Left renal cortex interstitium (tissue), 4 donors: ENCODE measurements around the gene BASP1. TPM values are rescaled to one million over a fixed set of nuclear protein-coding genes. Genes with fewer than 3 reads are reported as not detected.
A peak's percentile ranks its signal among the peaks of the same experiment; 100 is the strongest.

Experiments
- DNase-seq, 4 donors: peaks; one replicate each; pipeline ENCODE4 v3.0.0-alpha.2; 2013; ENCODE audit warnings: low read depth in 4 of 4, low spot score in 2 of 4, missing footprints in 1 of 4
- polyA plus RNA-seq, 4 donors: library from polyadenylated mRNA; unstranded; fragments of 120-200 nt; gene quantifications; one replicate each; pipeline ENCODE4 v1.2.1, GENCODE V29; 2013; ENCODE audit not compliant: insufficient read length in 4 of 4

The BASP1 gene, protein sequence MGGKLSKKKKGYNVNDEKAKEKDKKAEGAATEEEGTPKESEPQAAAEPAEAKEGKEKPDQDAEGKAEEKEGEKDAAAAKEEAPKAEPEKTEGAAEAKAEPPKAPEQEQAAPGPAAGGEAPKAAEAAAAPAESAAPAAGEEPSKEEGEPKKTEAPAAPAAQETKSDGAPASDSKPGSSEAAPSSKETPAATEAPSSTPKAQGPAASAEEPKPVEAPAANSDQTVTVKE
- 100 to 1,000 TPM in 2 of 4 donors, 10 to 100 TPM in 2; 80.2 to 106 (median 93.2) TPM for polyA plus RNA-seq

DNA sequence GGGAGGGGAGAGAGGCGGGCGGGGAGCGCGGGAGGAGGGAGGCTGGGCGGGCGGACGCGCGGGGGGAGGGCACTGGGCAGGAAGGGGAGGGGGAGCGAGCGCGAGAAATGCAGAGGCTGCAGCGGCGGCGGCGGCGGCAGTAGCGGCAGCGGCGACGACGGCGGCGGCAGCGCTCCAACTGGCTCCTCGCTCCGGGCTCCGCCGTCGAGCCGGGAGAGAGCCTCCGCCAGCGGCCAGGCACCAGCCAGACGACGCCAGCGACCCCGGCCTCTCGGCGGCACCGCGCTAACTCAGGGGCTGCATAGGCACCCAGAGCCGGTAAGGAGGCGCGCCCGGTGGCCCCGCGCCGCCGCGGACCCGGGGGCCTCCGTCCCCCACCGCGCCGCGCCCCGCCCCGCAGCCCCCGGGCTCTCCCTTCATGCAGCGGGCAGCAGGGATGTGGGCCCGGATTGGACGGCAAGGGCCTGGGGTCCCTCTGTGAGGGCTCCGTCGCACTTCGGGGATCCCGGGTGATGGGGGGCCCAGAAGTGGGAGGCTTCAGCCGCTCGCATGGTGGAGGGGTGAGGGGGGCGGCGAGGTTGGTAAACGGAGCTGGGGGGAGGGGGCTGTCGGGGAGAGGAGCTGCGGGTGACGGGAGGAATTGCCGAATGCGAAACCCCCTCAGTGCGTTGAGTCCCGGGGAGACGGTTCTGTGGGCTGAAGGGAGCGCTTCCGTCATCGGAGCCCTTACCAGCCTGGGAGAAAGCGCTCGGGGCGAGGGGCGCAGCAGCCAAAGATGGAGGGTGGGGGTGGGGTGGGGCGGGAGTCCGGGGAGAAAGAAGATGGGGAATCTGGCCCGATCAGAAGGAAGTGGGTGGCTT, at the start of gene BASP1:
BASP1 (plus strand) TSS at position 139 of the 860 bp plus-strand sequence. CDS start 57,586 bp downstream, outside the sequence.
- DNase-seq = peak in 3 of 4 donors; percentile 28 to 65 (median 62)

DNA sequence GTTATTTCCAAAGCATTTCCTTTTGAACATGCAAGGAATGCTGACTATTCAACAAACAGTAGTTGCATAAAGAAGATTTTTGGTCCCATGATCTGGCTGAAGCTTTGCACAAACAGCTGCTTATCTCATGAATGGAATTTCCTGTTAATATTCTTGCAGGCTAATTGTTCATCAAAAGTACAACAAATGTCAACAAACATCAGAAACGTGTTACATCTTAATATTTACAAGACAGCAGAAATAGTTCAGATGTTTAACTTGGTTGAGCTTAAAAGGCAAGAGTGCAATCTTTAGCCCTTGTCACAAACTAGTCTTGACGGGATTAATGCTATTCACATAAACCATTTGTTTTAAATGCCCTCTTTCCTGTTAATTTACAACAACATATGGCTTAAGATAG, 47.9 kb upstream of the BASP1 start:
- DNase-seq = peak in 2 of 4 donors; percentile 43 to 48

DNA sequence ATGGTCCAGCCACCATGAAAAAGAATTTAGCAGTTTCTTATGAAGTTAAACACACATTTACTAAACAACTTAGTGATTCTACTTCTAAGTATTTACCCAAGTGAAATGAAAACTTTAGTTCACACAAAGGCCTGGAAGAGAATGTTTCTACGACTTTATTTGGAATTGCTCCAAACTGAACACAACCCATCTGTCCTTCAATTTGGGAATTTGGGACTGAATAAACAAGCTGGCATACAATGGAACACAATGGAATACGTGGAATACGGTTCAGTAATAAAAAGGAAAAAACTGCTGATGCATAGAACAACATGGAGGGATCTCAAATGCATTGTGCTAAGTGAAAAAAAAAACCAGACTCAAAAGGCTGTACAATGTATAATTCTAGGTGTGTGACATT, 44.6 kb upstream of the BASP1 start:
- no peak for DNase-seq

DNA sequence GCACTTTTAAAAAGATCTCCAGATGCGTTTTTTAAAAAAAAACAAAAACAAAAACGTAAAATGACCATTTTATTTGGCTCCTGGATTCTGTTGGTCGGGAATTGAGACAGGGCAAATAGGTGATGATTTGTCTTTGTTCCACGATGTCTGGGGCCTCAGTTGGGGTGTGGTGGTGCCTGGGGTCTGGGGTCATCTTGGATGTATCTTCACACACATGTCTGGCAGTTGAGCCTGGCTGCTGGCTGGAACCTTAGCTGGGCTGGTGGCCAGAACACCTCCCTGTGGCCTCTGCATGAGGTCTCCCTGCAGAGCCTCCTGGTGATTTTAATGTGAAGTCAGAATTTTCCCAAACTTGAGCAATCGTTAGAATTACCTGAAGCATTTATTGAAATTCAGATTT, 42.5 kb upstream of the BASP1 start:
- no peak for DNase-seq

DNA sequence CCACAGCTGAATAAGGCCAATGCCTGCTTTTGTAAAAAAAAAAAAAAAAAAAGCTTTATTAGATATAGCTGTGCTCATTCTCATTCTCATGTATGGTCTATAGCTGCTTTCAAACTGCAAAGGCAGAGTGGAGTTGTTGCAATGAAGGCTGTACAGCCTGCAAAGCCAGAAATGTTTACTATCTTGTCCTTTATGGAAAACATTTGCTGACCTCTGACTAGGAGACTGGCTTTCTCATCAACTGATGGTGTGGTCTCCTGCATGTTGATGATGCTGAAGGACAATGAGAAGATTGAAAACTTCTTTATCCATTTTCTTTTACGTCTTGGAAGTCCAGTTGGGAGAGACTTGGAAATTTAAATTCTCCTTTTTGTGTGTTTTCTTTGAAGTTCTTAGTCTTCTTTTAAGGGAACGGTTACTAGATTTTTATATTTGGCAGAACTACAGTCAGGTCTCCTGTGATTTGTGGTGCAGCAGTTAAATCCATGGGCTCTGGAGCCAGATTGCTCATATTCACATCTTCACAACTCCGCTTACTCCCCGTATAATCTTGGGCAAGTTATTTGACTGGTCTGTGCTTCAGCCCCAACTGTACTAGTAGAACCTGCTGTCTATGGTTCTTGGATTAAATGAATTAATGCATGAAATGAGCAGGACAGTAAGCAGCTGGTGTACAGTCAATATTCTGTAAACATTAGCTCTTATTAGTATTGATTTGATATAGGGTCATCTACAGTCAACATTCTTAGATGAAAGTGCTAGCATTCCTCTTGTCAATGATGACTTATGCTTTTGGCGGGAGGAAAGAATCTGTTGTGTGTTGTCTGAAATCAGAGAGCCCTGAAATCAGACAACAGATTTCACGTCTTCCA, 39.7 kb upstream of the BASP1 start:
- no peak for DNase-seq

DNA sequence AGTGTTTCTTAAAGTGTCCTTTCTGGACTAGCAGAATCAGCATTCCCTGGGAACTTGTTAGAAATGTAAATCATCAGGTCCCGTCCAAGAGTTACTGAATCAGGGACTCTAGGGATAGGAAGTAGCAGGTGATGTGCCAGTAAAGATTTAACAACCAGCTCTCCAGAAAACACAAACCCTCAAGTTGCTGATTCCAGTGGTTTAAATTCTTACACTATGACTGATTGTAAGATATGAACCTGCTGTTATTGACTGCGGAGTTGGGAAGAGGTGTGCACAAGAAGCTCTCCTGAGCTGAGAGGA, 39.1 kb upstream of the BASP1 start:
- DNase-seq = no peak

DNA sequence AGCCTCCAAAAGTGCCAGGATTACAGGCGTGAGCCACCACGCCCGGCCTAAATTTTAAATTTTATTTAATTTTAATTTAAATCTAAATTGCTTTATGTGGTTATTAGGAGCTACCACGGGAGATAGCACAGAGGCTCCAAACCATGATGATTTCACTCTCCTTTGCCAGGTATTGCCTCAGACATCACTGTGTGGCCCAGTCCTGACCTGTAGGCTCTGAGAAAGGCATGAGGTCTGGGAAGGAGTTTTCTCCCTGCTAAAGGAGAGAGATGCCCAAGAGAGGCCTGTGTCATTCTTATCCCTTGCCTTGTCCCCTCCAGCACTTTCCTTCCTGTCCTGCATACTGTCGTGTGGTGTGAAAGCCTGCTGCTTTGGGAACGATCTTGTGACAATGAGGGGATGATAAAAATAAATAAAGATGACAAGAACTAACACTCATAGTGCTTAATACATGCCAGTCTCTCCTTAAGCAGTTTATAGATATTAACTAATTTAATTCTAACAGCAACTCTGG, 37.0 kb upstream of the BASP1 start:
- no peak for DNase-seq

DNA sequence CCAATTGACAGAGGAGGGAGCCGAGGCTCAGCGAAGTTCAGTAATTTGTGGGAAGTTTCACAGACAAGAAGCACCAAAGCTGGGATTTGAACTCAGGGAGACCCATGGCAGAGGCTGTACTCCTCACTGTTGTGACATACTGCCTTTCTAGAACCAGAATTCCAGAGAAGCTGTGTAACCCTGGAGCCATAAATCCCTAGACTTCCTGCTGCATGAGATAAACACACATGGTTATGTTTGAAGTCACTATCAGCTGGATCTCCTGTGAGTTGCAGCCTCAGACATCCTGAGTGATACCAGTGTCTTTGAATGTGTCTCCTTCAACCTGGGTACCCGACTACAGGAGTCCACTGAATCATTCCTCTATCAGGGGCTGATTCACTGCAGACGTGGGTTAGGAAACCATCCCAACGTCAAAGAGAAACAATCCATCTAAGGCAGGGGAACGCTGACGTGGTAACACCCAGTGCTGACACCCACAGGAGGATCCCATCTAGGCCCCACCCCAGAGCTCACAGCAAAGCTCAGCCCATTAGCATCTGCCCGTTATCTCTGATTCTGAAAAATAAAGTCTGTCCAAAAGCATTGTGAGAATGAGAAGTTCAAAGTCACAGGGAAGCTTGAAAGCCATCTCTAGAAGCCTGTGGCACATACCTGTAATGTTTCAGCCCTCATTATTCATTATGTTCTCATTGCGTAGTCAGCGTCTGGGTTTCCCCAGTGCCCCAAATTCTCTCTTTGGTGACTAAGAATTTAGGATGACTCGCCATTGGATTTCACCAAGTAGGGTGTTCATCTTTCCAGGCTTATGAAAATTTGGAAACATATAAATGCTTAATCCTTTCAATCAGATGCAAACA, 36.3 kb upstream of the BASP1 start:
- no peak for DNase-seq

DNA sequence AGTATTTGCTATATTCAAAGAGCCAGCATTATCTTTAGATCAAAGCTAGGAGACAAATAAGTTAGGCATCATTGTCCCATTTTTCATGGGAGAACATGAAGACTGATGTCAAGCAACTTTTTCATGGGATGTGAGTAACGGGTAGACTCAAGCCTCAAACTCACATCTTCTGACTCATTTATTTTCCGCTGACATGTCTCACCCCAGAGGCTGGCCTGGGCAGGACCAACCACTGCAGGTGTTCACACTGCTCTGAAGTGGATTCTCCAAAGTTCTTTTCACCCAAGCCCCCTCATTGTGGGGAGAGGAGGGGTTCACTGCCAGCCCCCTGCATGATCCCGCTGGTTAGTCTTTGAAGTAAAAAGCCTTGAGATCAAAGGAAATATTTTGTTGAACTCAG, 34.9 kb upstream of the BASP1 start:
- DNase-seq = no peak

DNA sequence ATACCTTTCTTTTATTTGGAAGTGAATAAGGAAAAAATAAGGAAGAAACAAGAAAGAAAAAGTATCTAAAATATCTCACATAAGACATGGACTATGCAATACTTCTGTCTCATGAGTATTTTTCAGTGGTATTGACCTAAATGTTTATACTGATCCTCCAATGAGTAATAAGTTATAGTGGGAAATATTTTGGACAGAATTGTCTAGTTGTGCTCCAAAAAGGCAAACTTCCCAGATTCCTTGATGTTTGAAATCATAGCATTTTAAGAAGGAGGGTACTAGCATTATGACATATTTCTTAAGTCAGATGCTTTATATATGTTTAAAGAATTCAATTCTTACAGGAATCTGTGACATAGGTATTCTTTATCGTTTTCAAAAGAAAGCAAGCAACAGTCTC, 34.5 kb upstream of the BASP1 start:
- DNase-seq = no peak

DNA sequence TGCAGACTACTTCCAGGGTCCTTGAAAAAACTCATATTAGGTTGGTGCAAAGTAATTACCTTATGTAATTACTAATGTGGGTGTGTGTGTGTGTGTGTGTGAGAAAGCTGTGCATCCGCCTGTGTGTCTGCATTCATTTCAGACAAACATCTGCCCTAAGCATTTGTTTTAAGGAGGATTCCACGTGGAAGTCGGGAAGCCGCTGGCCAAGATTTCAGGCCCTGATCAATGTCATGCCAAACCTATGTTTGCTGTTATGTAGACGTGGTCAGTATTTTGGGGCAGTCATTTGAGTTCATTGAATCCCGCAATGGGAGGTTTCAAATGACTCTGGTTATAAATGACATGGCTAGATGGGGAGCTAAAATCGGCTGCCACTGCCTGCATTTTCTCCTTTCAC, 33.6 kb upstream of the BASP1 start:
- no peak for DNase-seq

DNA sequence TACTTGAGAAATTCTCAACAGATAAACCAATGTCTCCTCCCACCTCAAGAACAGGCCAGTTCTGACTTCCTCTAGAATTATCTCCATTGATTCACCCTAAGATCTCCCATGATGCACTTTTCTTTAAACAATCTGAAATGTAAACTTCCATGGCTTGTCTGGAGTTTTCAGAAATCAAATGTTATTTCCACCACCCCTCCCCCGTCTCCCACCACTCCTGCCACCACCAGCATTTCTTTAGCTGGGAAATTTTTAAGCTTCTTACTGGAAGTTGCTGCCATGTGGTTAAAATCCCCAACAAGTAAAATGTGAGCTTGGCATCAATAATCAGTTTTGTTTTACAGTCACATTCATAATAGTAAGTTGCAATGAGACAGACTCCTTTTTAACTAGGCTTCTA, 32.8 kb upstream of the BASP1 start:
- no peak for DNase-seq

DNA sequence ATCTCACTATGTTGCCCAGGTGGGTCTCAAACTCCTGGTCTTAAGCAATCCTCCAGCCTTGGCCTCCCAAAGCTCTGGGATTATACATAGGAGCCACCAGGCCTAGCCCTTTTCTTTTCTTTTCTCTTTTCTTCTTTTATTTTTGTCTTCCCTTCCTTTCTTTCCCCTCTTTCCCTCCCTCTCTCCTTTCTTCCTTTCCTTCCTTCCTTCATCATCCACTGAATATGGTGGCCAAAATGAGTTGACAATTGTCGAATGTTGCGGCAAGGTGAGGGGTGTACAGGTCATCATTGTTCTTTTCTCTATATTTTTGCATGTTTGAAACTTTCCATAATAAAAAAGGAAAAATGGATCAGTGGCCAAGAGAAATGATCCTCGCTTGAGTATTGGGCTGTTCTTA, 32.1 kb upstream of the BASP1 start:
- DNase-seq = no peak

DNA sequence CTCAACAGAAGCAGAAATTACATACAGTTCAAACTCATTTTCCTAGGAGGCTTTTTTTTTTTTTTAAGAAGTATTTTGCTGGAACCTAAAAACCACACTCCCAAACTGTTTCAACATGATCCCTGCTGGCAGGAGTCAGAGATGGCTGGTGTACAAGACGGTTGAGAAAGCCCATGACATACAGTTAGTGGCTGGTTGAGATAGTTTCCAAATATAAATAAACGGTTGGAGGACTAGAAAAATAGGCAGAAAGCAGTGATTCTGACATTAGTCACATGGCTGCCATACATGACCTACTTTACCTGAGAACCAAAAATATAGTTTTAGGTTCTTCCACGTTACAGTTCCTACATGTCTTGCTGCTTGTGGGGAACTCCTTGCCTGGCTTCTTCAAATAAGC, 31.7 kb upstream of the BASP1 start:
- DNase-seq = no peak

DNA sequence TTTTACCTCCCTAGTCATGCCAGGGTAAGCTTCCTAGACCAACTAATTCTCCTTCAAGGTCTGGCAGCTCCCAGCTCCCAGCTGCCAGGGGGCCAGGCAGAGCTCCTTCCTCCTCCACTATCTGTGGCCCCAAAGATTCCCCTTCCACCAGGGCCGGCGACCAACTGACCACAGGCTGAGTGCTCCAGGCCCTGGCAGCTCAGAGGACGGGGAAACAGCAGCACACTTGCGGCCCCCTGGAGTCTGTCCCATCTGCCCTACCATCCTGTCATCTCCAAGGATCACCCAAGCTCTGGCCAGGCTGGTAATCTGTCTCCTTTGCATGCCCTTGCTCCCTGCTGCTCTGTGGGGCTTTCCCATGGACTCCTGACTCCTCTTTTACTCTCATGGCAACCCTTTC, 31.2 kb upstream of the BASP1 start:
- no peak for DNase-seq

DNA sequence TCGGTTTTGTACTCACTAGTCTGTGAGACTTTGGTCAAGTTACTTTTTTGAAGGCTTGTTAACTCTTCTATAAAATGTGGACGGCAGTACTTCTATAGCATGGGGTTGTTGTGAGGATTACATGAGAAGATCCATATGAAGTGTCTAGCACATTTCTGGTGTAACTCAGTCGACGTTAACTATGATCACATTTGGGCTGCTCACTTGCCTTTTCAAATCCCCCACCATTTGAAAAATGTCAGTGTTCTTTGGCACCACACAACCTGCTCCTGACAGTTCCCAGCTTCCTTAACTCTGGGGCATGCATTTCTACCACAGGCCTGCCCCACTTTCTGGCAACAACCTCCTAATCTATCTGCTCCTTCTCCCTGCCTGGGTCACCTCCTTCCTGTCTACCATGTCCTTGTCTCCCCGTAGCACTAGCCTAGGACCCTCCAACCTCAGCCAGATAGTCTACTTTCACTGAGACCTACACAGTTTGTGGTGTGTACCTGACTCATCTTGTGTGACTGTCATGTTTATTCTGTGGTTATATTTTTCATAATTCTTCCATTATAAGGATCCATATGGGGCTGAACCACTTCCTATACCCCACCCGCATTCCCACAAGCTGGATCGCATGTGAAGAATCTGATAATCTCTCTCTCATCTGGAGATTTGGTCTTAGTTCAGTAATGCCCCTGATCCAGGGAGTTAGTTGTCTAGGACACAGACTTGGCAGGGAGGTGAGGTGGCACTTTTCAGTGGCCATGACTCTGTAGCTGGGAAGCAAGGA, 30.2 kb upstream of the BASP1 start:
- DNase-seq = no peak

DNA sequence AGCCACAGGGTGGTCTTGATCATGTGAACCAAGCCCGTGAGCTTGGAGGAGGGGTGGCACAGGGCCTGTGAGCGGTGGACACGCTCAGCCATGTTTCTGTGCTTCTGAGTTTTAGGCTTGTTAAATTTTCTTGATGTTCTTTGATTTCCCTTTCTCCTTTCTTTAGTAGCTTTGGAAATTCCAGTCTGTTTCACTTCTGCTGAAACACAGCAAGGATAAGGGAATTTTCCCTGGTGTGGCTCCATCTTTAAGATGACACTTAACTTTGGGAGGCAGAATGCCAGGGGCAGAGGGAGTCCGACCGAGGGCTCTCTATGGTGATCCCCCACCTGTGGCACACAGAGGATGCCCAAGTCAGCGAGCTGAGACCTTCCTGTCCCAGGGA, 29.7 kb upstream of the BASP1 start:
- DNase-seq = no peak

DNA sequence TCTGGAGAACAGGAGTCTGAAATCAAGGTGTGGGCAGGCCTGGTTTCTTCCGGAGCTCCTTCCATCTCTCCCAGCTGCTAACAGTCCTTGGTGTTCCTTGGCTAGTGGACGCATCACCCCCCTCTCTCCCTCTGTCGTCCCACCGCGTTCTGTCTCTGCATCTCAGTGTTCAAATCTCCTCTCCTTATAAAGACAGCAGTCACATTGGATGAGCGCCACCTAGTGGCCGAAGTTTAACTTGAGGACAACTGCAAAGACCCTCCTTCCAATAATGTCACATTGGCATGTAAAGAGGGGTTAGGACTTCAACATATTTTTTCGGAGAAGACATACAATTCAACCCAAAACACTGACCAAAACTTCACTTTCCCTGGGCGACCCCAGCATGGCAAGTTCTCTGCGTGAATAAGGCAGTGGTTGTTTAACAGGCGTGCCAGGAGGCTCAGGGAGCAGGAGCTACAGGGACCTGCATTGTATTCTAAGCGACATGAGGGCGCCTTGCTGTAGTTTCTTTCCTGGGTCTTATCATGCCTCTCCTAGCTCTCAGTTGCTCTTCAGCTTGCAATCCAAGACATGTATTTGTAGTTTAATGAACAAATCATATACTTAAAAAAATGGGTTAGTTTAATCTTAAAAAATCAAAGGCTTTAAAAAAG, 27.9 kb upstream of the BASP1 start:
- DNase-seq = peak in 3 of 4 donors; percentile 63 to 76 (median 68)

DNA sequence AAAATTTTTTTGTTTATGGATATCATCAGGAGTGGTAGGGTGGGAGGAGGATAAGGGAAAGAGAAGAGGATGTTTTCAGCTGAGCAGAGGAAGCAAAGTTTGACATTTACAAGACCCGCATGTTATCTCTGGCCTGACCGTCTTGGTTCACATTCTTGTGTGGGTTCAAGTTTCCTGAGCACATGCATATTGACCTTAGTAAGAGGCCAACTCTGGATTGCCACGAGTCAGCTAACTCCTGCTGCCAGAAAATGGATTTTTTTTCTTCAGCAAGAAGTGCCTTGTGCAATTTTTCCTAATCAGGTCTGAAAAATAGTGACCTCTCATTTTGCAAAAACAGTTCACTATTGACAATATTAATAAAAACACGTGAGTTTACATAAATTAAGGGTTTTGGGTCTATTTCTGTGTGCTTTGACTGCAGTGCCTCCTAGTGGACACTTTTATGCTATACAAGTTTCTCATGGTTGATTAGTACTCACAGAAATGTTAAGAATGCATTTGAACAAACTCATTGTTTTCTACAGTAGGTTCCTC, 27.1 kb upstream of the BASP1 start:
- peak in 2 of 4 donors; percentile 68 to 69 for DNase-seq
